ENCODE results near the gene SAMD4A.

DNA sequence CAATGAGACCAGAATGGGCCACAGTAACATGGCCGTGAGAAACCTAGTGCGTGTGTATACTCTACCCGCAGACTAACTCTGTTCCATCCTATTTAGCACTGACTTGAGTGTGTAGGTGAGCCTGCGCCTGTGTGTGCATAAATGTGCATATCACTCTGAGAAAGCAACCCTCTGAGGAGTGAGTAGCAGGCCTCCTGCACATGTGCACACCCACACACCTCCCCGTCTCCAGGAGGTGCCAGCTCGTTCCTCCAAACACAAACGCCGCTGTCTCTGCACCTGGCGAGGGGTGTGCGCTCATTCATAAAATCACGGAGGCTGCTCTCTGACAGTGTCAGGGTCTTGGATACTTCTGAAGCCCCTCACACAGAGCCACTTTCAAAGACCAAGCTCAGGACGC, 196.8 kb downstream of the SAMD4A start:
- TF ChIP-seq, protein P1, sequence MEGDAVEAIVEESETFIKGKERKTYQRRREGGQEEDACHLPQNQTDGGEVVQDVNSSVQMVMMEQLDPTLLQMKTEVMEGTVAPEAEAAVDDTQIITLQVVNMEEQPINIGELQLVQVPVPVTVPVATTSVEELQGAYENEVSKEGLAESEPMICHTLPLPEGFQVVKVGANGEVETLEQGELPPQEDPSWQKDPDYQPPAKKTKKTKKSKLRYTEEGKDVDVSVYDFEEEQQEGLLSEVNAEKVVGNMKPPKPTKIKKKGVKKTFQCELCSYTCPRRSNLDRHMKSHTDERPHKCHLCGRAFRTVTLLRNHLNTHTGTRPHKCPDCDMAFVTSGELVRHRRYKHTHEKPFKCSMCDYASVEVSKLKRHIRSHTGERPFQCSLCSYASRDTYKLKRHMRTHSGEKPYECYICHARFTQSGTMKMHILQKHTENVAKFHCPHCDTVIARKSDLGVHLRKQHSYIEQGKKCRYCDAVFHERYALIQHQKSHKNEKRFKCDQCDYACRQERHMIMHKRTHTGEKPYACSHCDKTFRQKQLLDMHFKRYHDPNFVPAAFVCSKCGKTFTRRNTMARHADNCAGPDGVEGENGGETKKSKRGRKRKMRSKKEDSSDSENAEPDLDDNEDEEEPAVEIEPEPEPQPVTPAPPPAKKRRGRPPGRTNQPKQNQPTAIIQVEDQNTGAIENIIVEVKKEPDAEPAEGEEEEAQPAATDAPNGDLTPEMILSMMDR (conservative IDR thresholded peaks at IDR 0.05): no peak
- no peak for TF ChIP-seq ZFX (IDR thresholded peaks at IDR 0.05)

Measured in C4-2B (cell line).